CD4-positive, alpha-beta T cell treated with Interleukin-17A for 1 hour (primary cell): Measurements from ENCODE around the gene CXXC1.
"Not testable (repeated sequence)": the region's sequence is repeated elsewhere in the genome, so short reads cannot be mapped to it uniquely, and the experiment has no call there.

Experiments
- DNase-seq: peaks from one replicate; pipeline ENCODE4 v3.0.0-alpha.2; 2020

CXXC1 gene

GRCh38 chr18:50287441-50288347, at the start of gene CXXC1:
TSS of gene CXXC1 (minus strand) at chr18:50287692. CDS start at chr18:50287589, 103 bp downstream.
- peak; percentile 99 for DNase-seq

GRCh38 chr18:50334546-50335152, 47.2 kb upstream of the CXXC1 start:
- DNase-seq = no peak

- no peak for DNase-seq
Measured at GRCh38 chr18:50331691-50332090, 44.2 kb upstream of the CXXC1 start.

GRCh38 chr18:50330176-50330575, 42.7 kb upstream of the CXXC1 start:
- DNase-seq = no peak

- DNase-seq = no peak
Measured at GRCh38 chr18:50327983-50328382, 40.5 kb upstream of the CXXC1 start.

- no peak for DNase-seq
Measured at GRCh38 chr18:50320719-50321118, 33.2 kb upstream of the CXXC1 start.

- DNase-seq = no peak
Measured at GRCh38 chr18:50315100-50315871, 27.8 kb upstream of the CXXC1 start.

- no peak for DNase-seq
Measured at GRCh38 chr18:50313873-50314460, 26.5 kb upstream of the CXXC1 start.

- DNase-seq = no peak
Measured at GRCh38 chr18:50313031-50313607, 25.6 kb upstream of the CXXC1 start.

- DNase-seq = no peak
Measured at GRCh38 chr18:50312296-50313030, 25.0 kb upstream of the CXXC1 start.

- DNase-seq = no peak
Measured at GRCh38 chr18:50311650-50312049, 24.2 kb upstream of the CXXC1 start.

GRCh38 chr18:50310080-50310479, 22.6 kb upstream of the CXXC1 start:
- DNase-seq = no peak

- DNase-seq = not testable (repeated sequence)
Measured at GRCh38 chr18:50308851-50309250, 21.4 kb upstream of the CXXC1 start.

- DNase-seq = peak; percentile 93
Measured at GRCh38 chr18:50307738-50308470, 20.4 kb upstream of the CXXC1 start.

GRCh38 chr18:50307400-50307737, 19.9 kb upstream of the CXXC1 start:
- no peak for DNase-seq

GRCh38 chr18:50306944-50307343, 19.5 kb upstream of the CXXC1 start:
- no peak for DNase-seq

GRCh38 chr18:50301074-50301473, 13.6 kb upstream of the CXXC1 start:
- DNase-seq = no peak

GRCh38 chr18:50299626-50300388, 12.3 kb upstream of the CXXC1 start:
- no peak for DNase-seq

- DNase-seq = no peak
Measured at GRCh38 chr18:50298443-50299284, 11.2 kb upstream of the CXXC1 start.
